B cell (primary cell): ENCODE data around the gene CLEC2A. TPM values are rescaled to one million over a fixed set of nuclear protein-coding genes. Genes with fewer than 3 reads are reported as not detected.

Experiments used
- ATAC-seq: fragments of 200-7000 bp; cut with Tn5 transposase; one replicate; pipeline ENCODE4 v1.10.0; 2021; ENCODE audit warnings: low read depth, mild to moderate bottlenecking, moderate number of reproducible peaks, moderate library complexity
- CTCF ChIA-PET: fragments of 350-600 bp; sonication (Branson Sonifier 250); formaldehyde crosslinking; loops from one replicate; lab custom pipeline; 2021; ENCODE audit warnings: antibody characterized with exemption, inconsistent platforms; lab: Charles Lee
- POLR2A ChIA-PET: fragments of 350-600 bp; sonication (Branson Sonifier 250); formaldehyde crosslinking; loops from one replicate; lab custom pipeline; 2021; ENCODE audit warnings: antibody characterized with exemption; lab: Charles Lee
- DNase-seq: peaks from one replicate; pipeline ENCODE4 v3.0.0; 2013
- H2AFZ ChIP-seq: 2 replicates; pipeline ENCODE4 v1.6.1; 2012; ENCODE audit warnings: mild to moderate bottlenecking, low read depth, low read length; ENCODE audit not compliant: insufficient read depth, poor library complexity, severe bottlenecking
- H3K27ac ChIP-seq, 2 donors: 1 replicate in 1 of 2; 2 replicates in 1 of 2; pipeline ENCODE4 v1.5.1; 2012 to 2013; ENCODE audit warnings: low read length in 2 of 2, mild to moderate bottlenecking in 2 of 2, moderate library complexity in 1 of 2
- H3K27me3 ChIP-seq, 4 experiments: fragments of 200-600 bp in 1 of 4; sonication (generic) in 1 of 4; replicated peaks in 1 of 4; 1 replicate in 2 of 4; 2 replicates in 2 of 4; pipeline versions ENCODE4 v1.6.1 to v1.7.0; 2013 to 2016; ENCODE audit warnings: low read length in 3 of 4, mild to moderate bottlenecking in 2 of 4, mixed read lengths in 1 of 4, moderate library complexity in 1 of 4; ENCODE audit not compliant: insufficient read depth in 4 of 4, control insufficient read depth in 3 of 4; ENCODE audit errors: control extremely low read depth in 1 of 4
- H3K36me3 ChIP-seq, 2 experiments: replicated peaks in 1 of 2; 1 replicate in 1 of 2; 2 replicates in 1 of 2; pipeline versions ENCODE4 v1.6.1 to v1.7.1; 2013; ENCODE audit warnings: low read length in 1 of 2; ENCODE audit not compliant: insufficient read depth in 2 of 2, control insufficient read depth in 1 of 2; ENCODE audit errors: control extremely low read depth in 1 of 2, extremely low read depth in 1 of 2
- H3K4me1 ChIP-seq, 2 donors: fragments of 200-600 bp in 1 of 2; sonication (generic) in 1 of 2; 1 replicate in 1 of 2; 2 replicates in 1 of 2; pipeline versions ENCODE4 v1.5.1 to v1.6.1; 2013 to 2017; ENCODE audit warnings: low read length in 2 of 2; ENCODE audit not compliant: control insufficient read depth in 2 of 2, insufficient read depth in 2 of 2
- H3K4me2 ChIP-seq: replicated peaks from 2 replicates; pipeline ENCODE3; 2012; ENCODE audit warnings: mild to moderate bottlenecking, low read depth, low read length; ENCODE audit not compliant: poor library complexity, severe bottlenecking
- H3K4me3 ChIP-seq, 5 experiments: fragments of 200-600 bp in 1 of 5; sonication (generic) in 1 of 5; 1 replicate in 3 of 5; 2 replicates in 2 of 5; pipeline versions ENCODE4 v1.5.1 to v1.7.0; 2011 to 2016; ENCODE audit warnings: low read length in 4 of 5, mild to moderate bottlenecking in 4 of 5, low read depth in 2 of 5, control low read depth in 1 of 5, moderate library complexity in 1 of 5; ENCODE audit not compliant: insufficient read depth in 1 of 5; ENCODE audit errors: control extremely low read depth in 1 of 5, extremely low read depth in 1 of 5
- H3K79me2 ChIP-seq: fragments of 200-600 bp; sonication (generic); one replicate; pipeline ENCODE4 v1.6.0; 2016; ENCODE audit warnings: low read length; ENCODE audit not compliant: control insufficient read depth, insufficient read depth
- H3K9ac ChIP-seq: fragments of 200-600 bp; sonication (generic); 2 replicates; pipeline ENCODE4 v1.6.1; 2017; ENCODE audit warnings: mild to moderate bottlenecking, low read length, moderate library complexity
- H3K9me3 ChIP-seq, 3 donors: one replicate each; pipeline versions ENCODE4 v1.6.1 to v1.7.1; 2013; ENCODE audit warnings: low read length in 2 of 3; ENCODE audit not compliant: control insufficient read depth in 2 of 3, insufficient read depth in 1 of 3; ENCODE audit errors: control extremely low read depth in 1 of 3
- H4K20me1 ChIP-seq: 2 replicates; pipeline ENCODE4 v1.6.0; 2012; ENCODE audit warnings: mild to moderate bottlenecking, low read length; ENCODE audit not compliant: insufficient read depth, control insufficient read depth, poor library complexity, severe bottlenecking
- H3K27ac Mint-ChIP-seq: one replicate; pipeline ENCODE4 v1.8.0; 2021; ENCODE audit warnings: mixed read lengths
- H3K27me3 Mint-ChIP-seq: one replicate; pipeline ENCODE4 v1.8.0; 2021; ENCODE audit warnings: mixed read lengths
- H3K4me1 Mint-ChIP-seq: one replicate; pipeline ENCODE4 v1.8.0; 2021; ENCODE audit warnings: mixed read lengths
- H3K4me3 Mint-ChIP-seq: one replicate; pipeline ENCODE4 v1.8.0; 2021; ENCODE audit warnings: mixed read lengths
- H3K9me3 Mint-ChIP-seq: one replicate; pipeline ENCODE4 v1.8.0; 2022; ENCODE audit warnings: mixed read lengths; ENCODE audit not compliant: insufficient read depth
- EZH2 ChIP-seq: IDR thresholded peaks from 2 replicates; pipeline ENCODE4 v1.6.1; 2012; ENCODE audit warnings: borderline replicate concordance, low read depth, mild to moderate bottlenecking, moderate library complexity, low read length; ENCODE audit not compliant: insufficient read depth, poor library complexity, severe bottlenecking
- WGBS: methylation state at CpG from one replicate; pipeline ENCODE4 v1.1.5; 2013; ENCODE audit warnings: missing lambda C conversion rate; ENCODE audit not compliant: insufficient coverage; 5-methylcytosine and 5-hydroxymethylcytosine counted together
- intact Hi-C: fragments of 100-400 bp; cut with micrococcal nuclease; formaldehyde crosslinking; loops from one replicate; pipeline ENCODE4 v1.10.0; 2022
- polyA plus RNA-seq: library from polyadenylated mRNA; depleted of rRNA; stranded (reverse); fragments of >200 nt; gene quantifications from 2 replicates; pipeline ENCODE4 v1.2.3, GENCODE V29; 2012
- total RNA-seq, 2 donors: library from RNA; stranded (reverse); fragments of 120-200 nt in 1 of 2; gene quantifications; 1 replicate in 1 of 2; 2 replicates in 1 of 2; pipeline versions ENCODE4 v1.2.3 to v1.2.4, GENCODE V29; 2013 to 2022
- TF ChIP-seq, protein P1 (sequence below): fragments of 200-600 bp; IDR thresholded peaks from one replicate; pipeline ENCODE4 v1.8.0; 2022; ENCODE audit warnings: antibody characterized with exemption, mild to moderate bottlenecking

The CLEC2A gene
- total and polyA plus RNA-seq, 2 donors (not counting 1 experiment from before 2014, with no cell fraction given): not detected

DNA sequence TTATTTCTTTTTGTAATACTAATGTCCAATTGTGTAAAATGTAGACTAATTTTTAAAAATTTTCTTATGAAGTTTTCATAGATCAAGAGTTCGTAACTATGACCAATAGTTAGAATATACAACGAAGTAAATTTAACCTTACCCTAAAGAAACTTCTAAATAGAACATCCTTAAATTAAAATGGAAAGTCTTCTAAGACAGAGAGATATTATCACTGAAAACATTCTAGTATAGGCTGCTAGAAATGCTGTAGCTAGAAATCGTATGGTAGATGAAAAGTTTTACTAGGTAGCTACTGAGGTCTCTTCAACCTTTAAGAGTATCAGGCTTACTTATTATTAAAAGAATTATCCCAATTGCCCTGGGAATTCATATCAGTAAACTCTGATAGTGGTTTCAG lies 925 bp downstream of the CLEC2A start:
- no peak overlapping the region for H3K27ac ChIP-seq
- no peaks in the 10 kb centered on the region for H4K20me1 ChIP-seq
- H2AFZ ChIP-seq: no peak overlapping the region
- H3K9me3 ChIP-seq: no peaks in the 10 kb centered on the region
- Mint-ChIP-seq H3K4me1 (no peaks in the 10 kb centered on the region), H3K4me3 (no peak overlapping the region), H3K27ac (no peak overlapping the region), H3K9me3 (no peaks in the 10 kb centered on the region), H3K27me3 (peaks cover 21% of the 10 kb centered on the region)
- no peaks in the 10 kb centered on the region for H3K36me3 ChIP-seq
- intact Hi-C loops: no loop called here
- H3K9ac ChIP-seq: no peak overlapping the region
- TF ChIP-seq EZH2: no peak
- TF ChIP-seq, protein P1, sequence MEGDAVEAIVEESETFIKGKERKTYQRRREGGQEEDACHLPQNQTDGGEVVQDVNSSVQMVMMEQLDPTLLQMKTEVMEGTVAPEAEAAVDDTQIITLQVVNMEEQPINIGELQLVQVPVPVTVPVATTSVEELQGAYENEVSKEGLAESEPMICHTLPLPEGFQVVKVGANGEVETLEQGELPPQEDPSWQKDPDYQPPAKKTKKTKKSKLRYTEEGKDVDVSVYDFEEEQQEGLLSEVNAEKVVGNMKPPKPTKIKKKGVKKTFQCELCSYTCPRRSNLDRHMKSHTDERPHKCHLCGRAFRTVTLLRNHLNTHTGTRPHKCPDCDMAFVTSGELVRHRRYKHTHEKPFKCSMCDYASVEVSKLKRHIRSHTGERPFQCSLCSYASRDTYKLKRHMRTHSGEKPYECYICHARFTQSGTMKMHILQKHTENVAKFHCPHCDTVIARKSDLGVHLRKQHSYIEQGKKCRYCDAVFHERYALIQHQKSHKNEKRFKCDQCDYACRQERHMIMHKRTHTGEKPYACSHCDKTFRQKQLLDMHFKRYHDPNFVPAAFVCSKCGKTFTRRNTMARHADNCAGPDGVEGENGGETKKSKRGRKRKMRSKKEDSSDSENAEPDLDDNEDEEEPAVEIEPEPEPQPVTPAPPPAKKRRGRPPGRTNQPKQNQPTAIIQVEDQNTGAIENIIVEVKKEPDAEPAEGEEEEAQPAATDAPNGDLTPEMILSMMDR: no peak
- DNase-seq: no peak
- CTCF ChIA-PET: interaction anchor here (1.6 to 2.6 kb wide), 4 partner anchors 9 to 183 kb away, joined by 4 to 9 read pairs (median 6); no protein-coding TSS in a partner anchor
- POLR2A ChIA-PET: no interaction called here
- no peaks in the 10 kb centered on the region for H3K79me2 ChIP-seq
- H3K4me1 ChIP-seq: no peaks in the 10 kb centered on the region
- no peak overlapping the region for H3K4me3 ChIP-seq
- no CpG with 5 or more reads among the region's 3 CpGs for WGBS
- no peak for ATAC-seq
- H3K4me2 ChIP-seq: no peak overlapping the region
- peaks cover 0 to 4% (median 0%) of the 10 kb centered on the region in 4 experiments for H3K27me3 ChIP-seq

DNA sequence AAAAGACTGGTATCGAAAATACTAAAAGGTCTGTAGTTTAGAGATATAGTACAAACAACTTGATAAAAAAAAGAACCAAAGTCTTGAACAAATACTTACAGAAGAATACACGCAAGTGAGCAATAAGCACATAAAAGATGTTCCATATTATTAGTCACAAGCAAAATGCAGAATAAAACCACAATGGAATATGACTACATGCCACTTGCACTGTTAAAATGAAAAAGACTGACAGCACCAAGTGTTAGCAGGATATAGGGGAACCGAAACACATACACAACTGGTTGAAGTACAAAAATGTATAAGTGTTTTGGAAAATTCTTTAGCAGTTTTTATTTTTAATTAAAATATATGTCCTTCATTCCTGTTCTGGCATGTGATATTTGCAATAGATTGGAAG lies 3.6 kb downstream of the CLEC2A start:
- Histone ChIP-seq H3K27ac (no peak overlapping the region), H2AFZ (no peak overlapping the region), H3K79me2 (no peaks in the 10 kb centered on the region), H3K4me1 (no peaks in the 10 kb centered on the region), H3K9me3 (no peaks in the 10 kb centered on the region), H3K36me3 (no peaks in the 10 kb centered on the region), H3K27me3 (peaks cover 0 to 8% (median 0%) of the 10 kb centered on the region in 4 experiments), H3K4me3 (no peak overlapping the region), H4K20me1 (no peaks in the 10 kb centered on the region), H3K4me2 (no peak overlapping the region), H3K9ac (no peak overlapping the region)
- WGBS: no CpG with 5 or more reads among the region's 3 CpGs
- intact Hi-C loops: loop anchor here (5.0 kb wide), 1 partner anchor 61 kb away; the partner anchor contains the start of gene CLEC2B
- CTCF ChIA-PET: interaction anchor here (0.9 to 5.1 kb wide), 4 partner anchors 114 to 180 kb away, joined by 3 to 81 read pairs (median 46); no protein-coding TSS in a partner anchor
- TF ChIP-seq, protein P1: no peak
- TF ChIP-seq EZH2: no peak
- POLR2A ChIA-PET: no interaction called here
- Mint-ChIP-seq H3K27me3 (peaks cover 22% of the 10 kb centered on the region), H3K4me1 (peaks cover 3% of the 10 kb centered on the region), H3K9me3 (no peaks in the 10 kb centered on the region), H3K4me3 (no peak overlapping the region), H3K27ac (no peak overlapping the region)
- DNase-seq: no peak
- ATAC-seq: no peak
